GM18511 (cell line): ENCODE results near the gene TFDP1.

Source experiments
- ATAC-seq: cut with Tn5 transposase; IDR thresholded peaks from one replicate; pipeline ENCODE4 v1.9.1; 2021; ENCODE audit warnings: mild to moderate bottlenecking, moderate library complexity; ENCODE audit not compliant: unreplicated experiment

The TFDP1 gene

DNA sequence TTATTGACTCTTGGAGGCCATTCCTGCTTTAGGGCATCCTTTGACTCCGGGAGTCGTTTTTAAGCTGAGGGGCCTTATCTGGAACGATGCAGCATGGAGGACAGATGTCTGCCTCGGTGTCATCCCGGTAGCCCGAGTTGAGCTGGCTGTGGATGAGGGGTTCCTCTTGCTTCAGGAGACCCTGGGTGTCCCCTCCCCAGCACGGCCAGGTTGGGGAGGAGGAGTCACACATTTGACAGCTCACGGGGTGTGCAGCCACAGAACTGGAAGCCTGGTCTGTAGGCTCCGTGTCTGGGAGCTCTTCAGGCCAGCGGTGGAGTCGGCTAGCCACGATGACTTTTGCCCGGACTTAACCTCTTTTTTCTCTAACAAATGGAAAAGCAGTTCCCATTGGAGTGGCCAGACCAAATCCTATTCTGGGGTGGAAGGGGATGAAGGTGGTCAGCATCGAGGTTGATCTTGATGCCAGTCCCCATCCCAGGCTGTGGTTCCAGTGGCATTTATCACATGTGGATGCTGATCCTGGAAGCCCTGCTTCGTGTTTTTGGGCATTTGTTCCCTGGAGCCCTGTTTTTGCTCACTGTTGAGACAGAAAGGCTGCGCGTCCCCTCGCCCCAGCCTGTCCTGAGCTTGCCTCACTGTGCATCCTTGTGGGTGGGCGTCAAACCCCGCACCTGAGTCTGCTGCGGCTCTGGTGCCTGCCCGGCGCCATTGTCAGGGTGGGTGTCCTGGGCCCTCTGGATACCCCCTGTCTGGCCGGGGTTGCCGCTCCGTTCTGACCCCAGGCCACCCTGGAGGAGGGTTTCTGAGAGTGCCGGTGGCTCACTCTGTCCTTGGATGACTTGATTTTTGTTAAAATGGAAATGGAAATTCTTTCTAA lies 12.0 kb downstream of the TFDP1 start:
- ATAC-seq = no peak

DNA sequence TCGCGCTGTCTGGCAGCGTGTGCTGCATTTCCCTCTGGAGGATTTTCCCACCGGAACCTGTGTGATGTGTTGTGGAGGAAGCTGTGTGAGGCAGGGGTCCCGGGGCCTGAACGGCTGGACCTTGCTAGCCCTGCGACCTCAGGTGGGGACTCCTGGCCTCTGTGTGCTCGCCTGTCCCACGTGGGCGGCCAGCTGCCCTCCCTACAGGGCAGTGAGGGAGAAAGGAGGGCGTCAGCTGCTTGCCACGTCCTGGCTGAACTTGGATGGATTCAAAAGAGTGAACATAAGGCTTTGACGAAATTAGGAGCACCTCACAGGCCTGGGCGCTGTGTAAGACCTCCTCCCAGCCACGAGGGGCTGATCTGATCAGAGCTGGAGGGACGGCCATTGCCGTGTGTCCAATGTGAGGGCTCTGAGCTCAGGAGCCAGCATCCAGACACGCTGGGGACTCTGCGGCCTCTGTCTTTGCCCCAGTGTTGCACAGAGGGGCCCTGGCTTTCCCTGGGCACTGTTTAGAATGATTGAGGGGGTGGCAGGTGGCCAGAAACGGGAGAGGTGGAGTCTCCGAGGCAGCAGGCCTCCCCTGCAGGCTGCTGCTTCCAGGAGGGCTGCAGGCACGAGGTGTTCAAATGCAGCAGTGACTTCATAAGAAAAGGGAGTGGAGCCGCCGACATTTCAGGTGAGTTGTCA lies 13.0 kb downstream of the TFDP1 start:
- no peak for ATAC-seq

DNA sequence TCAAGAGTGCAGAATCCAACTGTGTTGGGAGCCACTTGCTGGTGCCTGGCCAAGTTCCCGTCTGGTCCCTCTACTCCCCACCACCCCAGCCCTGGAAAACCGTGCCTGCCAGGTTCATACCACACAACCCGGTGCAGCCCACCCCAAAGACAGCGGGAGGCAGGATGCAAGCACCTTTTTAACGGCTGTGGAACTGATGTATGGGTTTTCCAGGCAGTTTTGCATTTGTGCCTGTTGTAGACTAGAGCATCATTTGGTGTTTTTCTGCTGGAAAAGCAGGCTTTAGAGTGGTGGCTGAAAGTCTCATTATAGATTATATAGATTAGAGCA lies 13.5 kb downstream of the TFDP1 start:
- ATAC-seq = no peak

DNA sequence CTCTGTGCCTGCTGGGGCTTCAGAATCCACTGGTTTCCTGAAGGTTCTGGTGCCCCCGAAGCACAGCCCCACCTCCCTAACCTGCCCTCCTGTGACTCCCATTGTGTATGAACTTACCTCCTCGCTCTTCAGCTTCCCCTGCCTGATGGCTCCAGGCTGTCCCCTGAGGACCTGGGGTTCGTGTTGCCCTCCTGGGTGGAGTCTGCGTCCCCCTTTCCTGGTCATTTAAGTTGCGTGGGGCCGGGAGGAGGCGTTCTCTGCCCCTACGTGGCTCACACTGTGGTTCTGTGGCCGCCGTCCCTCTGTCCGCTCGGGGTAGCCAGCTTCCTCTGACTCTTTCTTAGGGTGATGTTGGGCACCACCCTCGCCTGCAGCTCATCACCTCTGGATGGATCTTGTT lies 13.9 kb downstream of the TFDP1 start:
- ATAC-seq = no peak

DNA sequence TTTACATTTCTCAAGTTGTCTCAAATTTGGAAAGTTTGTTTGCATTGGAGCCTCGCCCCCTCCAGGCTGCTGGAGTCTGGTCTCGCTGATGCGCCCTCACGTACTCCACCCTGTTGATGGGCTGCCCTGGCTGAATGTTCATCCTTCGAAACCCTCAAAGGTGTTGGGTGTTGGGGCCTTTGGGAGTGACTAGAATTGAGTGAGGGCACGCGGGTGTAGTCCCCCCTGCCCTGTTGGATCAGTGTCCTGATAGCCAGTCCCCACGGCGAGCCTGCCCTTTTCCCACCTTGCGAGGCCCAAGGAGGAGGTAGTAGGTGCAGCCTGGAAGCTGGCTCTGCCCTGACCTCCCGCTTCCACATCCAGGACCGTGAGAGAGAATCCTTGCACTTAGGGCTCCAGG lies 14.8 kb downstream of the TFDP1 start:
- ATAC-seq = no peak

DNA sequence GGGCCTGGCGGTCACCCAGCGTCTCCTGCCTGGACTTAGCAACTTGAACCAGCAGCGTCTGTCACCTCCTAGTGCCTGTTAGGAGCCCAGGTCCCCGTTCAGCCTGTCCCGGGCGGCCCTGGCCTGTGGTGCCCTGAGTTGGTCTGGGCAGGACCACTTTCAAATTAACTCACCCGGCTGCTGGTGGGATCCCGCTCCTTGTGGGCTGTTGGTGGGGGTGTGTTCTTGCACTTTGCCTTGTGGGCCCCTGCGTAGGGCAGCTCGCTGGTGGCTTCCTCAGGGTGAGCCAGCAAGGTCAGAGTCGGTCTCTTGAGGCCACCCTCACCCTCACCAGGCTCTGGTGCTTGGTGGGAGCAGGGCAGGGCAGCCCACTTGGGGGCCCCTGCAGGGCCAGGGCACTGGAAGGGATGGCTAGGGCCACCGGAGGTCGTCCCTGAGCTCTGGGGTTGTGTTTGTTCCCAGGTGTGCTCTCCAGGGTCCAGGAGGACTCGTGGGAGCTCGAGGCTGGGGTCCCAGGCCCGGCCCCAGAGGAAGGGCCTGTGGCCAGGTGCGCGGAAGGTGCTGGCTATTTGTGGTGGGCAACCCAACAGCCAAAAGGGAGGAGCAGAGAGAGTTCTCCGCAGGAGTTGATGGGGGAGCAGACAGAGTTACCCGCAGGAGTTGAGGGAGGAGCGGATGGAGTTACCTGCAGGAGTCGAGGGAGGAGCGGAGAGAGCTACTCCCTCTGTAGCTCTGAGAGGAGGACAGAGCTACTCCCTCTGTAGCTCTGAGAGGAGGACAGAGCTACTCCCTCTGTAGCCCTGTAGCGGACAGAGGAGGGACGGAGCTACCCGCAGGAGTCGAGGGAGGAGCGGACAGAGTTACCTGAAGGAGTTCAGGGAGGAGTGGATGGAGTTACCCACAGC lies 16.9 kb downstream of the TFDP1 start:
- no peak for ATAC-seq

DNA sequence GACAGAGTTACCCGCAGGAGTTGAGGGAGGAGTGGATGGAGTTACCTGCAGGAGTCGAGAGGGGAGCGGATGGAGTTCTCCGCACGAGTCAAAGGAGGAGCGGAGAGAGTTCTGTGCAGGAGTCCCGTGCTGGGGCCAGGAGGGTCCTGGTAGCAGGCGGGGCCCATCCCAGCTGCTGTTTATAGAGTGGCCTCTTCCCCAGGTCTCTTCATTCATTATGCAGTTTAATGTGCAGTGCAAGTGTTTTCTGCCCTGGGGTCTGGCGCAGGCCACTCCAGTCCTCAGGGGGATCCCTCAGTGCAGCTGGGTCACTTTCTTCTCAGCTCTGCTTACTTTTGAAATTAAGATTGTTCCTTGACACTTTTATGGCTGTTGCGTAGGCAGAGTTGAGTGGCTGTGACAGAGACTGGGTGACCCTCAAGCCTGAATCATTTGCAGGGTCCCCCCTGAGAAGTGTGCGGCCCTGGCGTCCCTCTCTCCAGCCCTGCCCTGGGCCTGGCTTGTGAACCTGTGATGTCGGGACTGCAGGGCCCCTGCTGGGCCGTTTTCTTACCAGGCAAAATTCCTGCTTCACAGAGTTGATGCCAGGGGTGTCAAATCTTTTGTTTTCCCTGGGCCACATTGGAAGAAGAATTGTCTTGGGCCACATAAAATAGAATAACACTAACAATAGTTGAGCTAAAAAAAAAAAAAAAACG lies 17.9 kb downstream of the TFDP1 start:
- no peak for ATAC-seq

DNA sequence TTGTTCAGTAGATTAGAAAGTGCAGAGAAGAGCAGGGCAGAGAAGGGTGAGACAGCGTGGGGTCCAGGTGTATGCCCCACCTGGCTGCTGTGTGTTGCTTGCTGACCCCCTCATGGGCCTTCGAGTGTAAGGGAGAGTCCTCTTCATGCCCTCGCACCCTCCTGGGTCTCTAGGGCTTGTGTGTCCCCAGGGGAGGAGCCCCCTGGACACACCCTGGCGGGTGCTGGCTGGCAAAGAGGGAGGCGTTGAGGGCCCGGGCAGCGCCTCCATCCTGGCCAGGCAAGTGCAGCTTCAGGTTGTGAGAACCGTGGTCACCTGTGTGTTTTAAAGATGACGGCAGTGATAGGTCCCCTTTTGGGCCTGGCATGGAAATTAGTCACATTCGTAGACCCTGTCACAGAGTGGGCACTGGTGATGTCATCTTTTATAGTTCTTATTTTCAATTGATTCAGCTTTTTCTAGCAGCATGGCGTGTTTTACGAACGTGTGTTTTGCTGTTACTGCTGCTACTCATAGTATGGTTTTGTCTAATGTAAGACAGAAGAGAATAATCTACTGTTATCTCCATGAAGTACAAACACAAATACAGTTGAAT lies 18.7 kb downstream of the TFDP1 start:
- ATAC-seq = no peak

DNA sequence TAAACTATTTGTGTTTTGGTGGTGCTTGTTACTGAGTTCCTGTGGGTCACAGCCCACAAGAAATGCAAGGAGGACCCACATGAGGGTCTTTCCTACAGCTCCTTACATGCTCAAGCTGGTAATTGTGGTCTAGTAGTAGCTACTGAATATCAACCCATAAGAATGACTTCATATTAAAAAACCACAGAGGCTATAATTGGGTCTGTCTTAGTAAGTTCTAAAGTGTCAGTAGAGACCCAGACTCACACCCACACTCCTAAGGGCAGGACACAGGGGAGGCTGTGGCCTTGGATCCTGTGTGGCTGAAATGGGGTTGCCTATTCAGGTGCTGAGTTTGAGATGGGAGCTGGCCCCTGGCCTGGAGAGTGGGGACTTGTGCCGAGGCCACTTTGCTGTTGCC lies 19.6 kb downstream of the TFDP1 start:
- no peak for ATAC-seq

DNA sequence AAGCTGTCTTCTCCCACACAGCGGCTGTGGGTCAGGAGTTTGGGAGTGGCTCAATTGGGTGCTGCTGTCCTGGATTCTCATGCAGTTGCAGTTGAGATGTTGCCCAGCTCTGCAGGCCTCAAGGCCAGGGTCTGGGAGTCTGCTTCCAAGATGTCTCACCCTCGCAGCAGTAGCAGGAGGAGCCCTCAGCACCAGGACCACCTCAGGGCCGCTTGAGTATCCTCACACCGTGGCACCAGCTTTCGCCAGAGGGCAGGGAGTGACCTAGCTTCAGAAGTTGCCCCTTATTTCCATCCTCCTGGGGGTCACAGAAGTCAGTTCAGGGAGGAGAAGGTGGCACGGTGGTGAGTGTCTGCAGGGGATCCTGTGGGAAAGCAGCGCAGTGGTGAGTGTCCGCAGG lies 20.9 kb downstream of the TFDP1 start:
- no peak for ATAC-seq

DNA sequence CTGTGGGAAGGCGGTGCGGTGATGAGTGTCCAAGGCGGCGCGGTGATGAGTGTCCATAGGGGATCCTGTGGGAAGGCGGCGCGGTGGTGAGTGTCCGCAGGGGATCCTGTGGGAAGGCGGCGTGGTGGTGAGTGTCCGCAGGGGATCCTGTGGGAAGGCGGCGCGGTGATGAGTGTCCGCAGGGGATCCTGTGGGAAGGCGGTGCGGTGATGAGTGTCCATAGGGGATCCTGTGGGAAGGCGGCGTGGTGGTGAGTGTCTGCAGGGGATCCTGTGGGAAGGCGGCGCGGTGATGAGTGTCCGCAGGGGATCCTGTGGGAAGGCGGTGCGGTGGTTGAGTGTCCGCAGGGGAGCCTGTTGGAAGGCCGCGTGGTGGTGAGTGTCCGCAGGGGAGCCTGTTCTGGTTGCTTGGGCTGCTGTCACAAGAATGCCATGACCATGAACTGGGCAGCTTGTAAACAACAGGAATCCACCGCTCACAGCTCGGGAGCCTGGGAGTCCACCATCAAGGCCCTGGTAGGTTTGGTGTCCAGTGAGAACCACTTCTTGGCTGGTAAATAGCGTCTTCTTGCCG lies 21.4 kb downstream of the TFDP1 start:
- ATAC-seq = no peak

DNA sequence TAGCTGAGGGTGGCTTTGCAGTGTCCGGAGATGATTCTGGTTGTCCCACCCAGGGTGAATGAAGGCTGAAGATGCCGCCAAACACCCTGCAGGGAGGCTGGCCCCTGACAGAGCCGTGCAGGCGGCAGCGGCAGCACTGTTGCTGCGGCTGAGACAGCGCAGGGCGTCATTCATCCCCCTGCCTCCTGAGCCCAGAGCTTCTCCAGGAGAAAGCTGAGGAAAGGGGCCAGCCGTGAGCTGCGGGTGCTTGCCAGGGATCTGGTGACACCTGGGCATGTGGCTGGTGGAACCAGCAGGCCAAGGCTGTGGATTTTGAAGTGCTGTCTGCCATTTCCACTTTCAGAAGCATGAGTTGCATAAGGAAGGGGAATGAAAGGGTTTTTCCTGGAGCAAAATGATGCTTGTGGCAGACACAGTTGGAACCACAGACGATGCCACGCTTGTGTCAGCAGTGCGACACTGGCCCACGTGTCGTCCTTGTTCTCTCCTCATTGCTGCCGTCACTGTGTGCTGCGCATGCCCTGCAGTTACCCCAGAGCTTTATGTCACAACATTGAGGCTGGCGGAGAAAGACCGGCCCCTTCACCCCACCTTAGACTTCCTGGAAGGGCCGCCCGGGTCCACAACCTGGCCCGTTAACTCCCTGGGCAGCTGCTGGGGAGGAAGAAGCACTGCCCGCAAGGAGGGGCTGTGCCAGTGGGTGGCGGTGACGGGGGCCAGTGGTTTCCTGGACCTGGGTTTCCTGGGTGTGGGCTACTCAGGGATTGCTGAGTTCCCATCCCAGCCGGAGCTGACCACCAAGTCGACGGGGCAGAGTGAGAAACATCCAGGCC lies 22.7 kb downstream of the TFDP1 start:
- no peak for ATAC-seq

DNA sequence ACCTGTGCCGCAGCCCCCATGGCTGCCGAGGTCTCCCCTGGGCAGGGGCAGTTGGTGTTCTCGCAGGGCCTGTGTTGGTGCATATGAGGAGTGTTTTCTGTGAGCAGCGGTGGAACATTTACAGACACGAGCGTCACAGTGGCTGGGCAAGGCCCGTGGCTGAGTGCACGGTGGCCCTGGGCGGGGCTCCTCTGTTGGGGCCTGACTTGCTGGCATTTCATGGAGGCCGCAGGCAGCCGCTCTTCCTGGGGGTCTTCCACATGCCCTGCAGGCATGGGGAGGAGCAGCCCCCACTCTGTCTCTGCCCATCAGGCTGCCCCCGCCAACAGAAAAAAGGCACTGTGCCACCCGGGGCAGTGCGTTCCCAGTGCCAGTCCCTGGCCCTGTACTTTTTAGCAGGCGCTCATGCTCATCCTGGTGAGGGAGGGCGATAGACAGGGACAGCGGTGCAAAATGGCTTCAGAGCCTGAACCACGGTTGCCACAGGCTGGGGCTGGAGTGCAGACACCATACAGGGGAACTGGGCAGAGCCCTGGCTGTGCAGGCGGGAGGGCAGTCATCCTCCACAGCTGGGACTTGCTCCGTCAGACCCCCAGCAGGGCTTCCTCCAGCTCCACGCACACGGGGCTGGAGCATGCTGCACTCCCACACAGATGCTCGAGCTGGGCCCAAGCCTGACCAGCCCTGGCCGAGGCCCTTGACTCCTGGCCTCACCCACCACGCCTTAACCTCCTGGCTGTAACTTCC lies 23.5 kb downstream of the TFDP1 start:
- no peak for ATAC-seq

DNA sequence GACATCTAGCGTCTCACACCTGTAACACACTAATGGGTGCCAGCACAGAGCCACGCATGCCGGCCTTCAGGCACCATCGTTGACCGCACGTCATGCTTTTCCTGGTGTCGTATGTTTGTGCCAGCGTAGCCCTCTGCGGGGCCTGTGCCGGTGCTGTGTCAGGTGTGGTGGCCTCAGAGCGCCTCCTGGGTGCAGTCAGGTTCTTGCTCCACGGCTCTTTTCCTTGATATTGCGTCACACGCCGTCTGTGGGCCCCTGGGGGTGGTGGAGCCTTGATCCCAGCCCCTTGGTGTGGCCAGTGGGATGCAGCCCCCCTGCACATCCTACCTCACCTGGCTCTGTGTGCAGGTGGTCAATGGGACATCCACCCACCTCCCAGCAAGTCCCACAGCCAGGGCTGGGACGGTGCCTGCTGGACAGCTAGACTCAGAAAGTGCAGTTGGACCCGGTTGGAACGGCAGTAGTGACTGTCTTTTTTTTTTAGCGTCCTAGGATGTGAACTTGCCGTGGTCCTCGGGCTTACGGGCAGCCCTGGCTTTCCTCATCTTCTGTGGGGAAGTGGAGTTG lies 24.5 kb downstream of the TFDP1 start:
- ATAC-seq = no peak

DNA sequence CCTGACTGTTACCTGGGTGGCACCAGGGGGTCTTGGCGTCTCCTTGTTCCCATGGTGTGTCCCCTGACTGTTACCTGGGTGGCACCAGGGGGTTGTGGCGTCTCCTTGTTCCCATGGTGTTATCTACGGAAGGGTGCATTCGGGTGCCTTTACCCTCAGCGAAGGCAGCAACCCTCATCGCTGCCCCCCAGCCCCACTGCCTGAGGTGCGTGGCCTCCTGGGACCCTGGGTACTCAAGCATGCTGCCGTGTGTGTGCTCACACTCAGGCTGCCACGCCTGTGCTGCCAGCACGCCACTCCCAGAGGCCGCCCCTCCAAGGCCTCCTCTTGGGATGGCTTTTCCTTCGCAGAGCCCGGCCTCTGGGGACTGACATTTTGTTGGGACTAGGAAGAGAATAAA lies 25.1 kb downstream of the TFDP1 start:
- no peak for ATAC-seq

DNA sequence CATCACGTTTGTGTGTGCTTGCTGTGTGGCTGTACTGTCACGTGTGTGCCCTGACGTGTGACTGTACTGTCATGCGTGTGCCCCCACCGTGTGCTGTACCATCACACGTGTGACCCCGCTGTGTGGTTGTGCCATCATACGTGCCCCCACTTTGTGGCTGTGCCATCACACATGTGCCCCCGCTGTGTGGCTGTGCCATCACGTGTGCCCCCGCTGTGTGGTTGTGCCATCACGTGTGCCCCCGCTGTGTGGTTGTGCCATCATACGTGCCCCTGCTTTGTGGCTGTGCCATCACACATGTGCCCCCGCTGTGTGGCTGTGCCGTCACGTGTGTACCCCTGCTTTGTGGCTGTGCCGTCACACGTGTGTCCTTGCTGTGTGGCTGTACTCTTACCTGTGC lies 25.7 kb downstream of the TFDP1 start:
- no peak for ATAC-seq

DNA sequence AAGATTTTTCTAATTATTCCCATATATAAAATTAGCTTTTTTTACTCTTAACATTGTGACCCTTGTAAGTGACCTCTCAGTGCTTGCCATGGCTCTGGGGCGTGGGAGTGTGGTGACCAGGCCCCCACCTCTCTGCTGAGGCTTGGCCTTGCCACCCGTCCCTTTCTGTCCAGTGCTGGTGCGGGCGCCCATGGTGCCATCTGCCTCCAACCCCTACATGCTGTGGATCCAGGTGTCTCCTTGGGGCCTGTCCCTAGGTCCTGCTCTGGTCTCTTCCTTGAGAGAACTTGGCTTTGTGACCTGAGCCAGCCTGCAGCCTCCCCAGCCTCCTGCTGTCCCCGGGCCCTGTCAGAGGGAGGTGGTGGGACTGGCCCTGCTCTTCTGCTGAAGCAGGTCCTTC lies 27.4 kb downstream of the TFDP1 start:
- no peak for ATAC-seq

DNA sequence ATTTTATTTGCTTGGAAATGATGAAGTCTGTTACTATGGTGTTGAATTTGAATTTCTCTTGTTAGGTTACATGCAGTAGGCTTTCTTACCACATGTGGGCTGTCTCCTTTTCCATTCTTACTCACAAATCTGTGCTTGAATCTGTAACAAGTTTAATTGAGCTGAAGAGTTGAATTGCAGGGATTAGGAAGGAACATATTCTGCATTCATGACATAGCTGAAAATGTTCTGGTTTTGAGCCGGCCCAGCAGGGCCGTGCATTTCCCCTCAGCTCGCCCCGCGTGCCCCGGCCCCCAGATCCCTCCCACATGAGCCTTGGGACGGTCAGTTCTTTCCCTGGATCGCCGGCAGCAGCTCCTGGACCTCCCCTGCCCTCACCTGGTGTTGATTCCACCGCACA lies 28.1 kb downstream of the TFDP1 start:
- ATAC-seq = no peak
